HG03565 (cell line): Measurements from ENCODE around the gene ZNF662.

Experiments
- ATAC-seq: cut with Tn5 transposase; IDR thresholded peaks from one replicate; pipeline ENCODE4 v1.9.1; 2021; ENCODE audit warnings: mild to moderate bottlenecking, moderate library complexity; ENCODE audit not compliant: unreplicated experiment

The ZNF662 gene

DNA sequence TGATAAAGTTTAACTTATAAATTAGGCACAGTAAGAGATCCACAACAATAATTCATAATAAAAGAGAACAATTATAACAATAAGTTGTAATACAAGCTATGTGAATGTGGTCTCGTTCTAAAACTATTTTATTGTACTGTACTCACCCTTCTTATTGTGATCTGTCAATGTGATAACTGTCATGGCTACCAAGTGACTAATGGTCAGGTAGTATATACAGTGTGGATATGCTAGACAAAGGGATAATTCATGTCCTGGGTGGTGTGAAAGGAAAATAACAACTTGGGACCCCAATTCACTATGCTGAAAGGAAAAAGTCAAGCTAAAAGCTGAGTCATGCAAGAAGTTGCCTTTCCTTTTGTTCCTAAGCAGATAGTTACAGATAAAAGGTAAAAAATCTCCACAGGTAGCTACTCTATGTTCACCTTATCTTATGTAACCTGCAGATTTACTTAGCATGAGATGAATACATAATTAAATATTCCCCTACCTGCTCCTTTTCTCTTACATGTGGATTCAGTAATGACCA is 19.6 kb upstream of the ZNF662 start:
- no peak for ATAC-seq

DNA sequence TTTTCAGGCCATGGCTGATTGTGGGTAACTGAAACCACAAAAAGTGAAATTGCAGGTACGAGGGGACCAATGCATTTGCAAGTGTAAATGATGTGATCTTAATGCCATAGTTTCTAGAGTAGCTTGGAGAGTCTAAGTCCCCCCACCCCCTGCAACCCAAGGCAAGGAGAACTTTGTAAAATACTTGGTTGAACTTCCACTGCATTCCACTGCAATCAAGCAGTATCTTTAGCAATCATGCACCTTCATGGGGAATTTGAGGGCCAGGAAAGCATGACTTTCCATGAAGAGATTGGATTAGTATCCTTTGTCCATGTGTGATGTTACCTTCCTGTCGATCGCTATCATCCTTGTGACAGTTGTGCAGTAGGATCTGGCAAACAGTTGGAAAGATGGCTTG is 18.9 kb upstream of the ZNF662 start:
- ATAC-seq: no peak

DNA sequence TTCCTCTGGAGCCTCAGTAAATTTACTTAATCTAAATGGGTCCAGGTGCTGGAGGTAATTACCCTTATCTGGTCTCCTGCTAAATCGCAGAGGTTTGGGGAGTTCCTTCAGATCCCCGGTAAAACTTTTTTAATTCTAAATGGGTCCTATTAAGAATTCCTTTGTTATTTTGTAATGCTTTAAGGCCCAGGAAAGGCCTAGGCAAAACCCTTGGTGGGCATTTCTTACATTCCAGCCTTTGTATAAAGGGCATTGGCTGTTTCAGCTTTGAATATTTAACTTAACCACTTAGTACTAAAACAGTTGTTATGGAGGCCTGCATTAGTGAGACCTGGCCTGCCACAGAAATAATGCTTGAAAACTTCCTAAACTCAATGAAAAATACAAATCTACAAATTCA is 14.9 kb upstream of the ZNF662 start:
- no peak for ATAC-seq

DNA sequence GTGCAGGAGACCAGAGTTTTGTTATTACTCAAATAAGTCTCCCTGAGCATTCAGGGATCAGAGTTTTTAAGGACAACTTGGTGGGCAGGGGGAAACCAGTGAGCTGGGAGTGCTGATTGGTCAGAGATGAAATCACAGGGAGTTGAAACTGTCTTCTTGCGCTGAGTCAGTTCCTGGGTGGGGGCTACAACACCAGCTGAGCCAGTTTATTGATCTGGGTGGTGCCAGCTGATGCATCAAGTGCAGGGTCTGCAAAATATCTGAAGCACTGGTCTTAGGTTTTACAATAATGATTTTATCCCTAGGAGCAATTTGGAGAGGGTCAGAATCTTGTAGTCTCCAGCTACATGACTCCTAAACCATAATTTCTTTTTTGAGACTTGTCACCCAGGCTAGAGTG is 13.8 kb upstream of the ZNF662 start:
- ATAC-seq: no peak

DNA sequence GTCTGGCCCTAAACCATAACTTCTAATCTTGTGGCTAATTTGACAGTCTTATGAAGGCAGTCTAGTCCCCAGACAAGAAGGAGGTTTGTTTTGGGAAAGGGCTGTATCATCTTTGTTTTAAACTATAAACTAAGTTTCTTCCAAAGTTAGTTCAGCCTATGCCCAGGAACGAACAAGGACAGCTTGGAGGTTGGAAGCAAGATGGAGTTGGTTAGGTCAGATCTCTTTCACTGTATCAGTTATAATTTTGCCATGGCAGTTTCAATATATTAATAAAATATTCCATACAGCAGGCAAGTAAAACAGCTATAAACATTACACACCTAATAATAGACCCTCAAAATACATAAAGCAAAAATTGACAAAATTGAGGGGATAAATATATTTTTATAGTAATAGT is 13.1 kb upstream of the ZNF662 start:
- no peak for ATAC-seq

DNA sequence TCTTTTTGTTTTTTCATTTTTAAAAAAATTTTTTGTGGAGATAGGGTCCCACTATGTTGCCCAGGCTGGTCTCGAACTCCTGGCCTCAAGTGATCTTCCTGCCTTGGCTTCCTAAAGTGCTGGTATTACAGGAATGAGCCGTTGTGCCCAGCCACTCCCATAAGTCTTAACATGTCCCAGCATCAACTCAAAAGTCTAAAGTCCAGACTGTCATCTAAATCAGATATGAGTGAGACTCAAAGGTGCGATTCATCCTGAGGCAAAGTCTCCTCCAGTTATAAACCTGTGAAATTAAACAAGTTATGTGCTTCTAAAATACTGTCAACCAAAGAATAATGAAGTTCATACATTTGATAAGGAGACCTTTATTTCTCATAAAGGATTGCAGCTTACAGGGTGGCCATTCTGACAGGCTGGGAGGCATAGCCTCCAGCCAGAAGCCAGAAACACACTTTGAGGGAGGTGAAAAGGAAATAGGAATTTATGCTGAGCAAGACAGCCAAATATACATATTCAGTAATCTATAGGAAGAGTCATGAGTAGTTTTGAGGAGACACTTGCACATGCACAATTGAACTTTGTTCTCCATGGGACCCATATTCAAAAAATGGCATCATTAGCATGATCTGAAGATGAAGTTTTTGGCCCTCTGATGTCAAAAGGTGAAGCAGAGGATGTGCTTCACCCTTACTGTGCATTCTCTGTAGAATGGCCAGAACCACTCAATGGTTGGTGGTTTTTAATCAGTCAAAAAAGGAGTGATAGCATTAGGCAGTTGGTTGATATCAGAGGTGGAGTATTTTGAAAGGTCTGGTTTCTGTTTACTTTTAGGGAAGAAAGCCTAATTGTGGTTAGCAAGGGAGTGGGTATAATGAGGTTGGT is 11.0 kb upstream of the ZNF662 start:
- ATAC-seq: no peak

DNA sequence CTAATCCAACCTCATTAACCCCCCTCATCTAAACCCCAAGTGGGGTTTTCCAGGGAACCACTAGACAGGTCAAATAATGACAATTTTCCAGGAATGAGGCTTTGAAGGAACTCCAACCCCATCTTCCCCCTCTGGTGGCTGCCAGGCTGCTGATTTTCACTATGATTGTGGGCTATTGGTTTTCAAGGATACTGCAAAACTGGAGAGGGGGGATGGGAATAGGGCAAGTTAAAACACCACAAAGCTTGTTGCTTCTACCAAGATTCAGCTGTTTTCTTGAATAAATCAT is 10.4 kb upstream of the ZNF662 start:
- ATAC-seq: no peak

DNA sequence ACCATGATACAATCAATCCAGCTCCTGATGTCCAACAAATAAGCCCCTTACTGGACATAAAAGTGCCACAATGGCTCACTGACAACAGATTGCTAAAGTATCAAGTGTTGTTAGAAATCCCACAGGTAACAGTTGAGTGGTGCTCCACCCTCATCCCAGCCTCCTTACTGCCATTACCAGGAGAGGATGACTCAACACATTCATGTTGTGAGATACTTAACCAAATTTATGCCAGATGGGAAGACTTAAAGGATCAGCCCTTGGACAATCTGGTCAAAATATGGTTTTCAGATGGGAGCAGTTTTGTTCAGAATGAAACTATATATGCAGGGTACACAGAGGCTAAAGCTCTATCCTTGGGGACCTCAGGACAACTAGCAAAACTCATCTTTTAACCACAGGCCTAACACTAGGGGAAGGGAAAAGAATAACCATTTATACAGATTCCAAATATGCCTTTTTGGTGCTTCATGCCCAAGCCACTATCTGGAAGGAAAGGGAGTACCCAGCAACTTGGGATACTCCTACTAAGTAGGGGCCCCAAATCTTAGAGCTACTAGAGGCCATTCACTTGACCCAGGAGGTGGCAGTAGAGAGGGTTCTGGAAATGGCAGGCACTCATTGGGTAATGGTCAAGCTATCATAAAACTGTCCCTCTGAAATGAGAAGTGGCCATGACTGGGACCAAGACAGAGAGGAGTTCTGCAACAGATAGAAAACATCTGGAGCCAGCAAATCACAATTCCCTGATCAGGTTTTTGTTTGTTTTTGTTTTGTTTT is 6.9 kb upstream of the ZNF662 start:
- ATAC-seq: no peak

DNA sequence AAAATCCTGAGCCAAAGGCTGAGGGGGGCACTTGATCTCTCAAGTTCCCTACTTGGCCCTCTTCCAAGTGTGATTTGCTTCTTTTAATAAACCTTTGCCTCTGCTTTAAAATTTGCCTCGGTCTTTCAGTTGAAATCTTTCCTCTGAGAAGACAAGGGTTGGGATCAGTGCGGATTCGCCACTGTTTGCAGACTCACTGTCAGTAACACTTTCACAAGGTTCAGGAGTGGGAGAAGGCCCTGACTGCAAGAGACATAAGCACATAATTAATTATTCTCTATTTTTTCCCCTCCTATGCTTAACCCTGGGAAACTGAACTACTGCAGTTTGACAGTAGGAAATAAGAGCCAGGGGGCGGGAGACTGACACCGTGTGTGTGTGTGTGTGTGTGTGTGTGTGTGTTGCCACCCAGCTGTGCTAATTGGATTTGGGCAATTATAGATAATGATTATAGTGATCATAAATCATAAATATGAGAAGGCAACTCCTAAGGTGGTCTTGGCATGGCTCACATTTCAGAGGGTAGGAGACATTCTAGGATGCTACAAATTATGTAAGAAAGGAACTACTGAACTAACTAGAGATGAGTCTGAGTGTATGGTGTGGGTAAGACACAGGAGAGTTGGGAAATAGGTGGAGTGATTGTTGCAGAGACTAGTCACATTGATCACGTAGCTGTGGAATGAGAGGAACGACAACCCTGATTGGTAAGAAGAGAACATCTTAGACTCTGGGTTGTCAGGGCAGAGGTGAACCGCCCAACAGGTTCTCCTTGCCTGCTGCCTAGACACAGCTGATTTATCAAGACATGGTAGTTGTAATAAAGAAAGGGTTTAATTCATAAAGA is 5.5 kb upstream of the ZNF662 start:
- no peak for ATAC-seq

DNA sequence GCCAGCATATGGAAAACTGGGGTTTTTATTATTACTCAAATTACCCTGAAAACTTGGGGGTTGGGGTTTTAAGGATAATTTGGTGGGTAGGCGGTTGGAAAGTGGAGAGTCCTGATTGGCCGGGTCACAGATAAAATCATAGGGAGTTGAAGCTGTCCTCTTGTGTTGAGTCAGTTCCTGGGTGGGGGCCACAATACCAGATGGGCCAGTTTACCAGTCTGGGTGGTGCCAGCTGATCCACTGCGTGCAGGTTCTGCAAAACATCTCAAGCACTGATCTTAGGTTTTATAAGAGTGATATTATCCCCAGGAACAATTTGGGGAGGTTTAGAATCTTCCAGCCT is 4.9 kb upstream of the ZNF662 start:
- ATAC-seq: no peak

DNA sequence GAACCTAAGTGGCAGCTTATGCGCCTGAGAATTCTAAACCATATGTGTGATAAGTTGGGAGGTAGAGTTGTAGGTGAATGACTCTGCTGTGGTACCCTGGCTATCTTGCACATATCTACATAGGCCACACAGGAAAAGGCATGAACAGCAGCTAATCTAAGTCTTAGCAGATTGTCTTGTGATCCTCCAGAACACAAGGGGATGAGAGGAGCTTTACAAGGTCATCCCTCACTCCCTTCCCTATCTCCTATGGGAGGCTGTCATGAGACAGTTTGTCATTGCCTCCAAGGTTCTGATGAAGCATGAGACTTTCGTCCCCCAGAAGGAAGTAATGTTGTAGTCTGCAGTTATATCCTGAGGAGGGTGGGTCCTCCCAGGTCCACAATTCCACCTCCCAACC is 3.7 kb upstream of the ZNF662 start:
- ATAC-seq: no peak

DNA sequence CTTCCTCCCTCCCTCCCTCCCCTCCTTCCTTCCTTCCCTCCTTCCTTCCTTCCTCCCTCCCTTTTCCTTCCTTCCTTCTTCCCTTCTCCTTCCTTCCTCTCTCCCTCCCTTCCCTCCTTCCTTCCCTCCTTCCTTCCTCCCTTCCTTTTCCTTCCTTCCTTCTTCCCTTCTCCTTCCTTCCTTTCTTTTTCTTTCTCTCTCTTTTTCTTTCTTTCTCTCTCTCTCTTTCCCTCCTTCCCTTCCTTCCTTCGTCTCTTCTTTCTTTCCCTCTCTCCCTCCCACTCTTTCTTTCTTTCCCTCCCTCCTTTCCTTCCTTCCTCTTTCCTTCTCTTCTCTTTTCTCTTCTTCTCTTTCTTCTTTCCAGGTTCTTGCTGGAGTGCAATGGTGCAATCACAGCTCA is 1.9 kb upstream of the ZNF662 start:
- no peak for ATAC-seq

DNA sequence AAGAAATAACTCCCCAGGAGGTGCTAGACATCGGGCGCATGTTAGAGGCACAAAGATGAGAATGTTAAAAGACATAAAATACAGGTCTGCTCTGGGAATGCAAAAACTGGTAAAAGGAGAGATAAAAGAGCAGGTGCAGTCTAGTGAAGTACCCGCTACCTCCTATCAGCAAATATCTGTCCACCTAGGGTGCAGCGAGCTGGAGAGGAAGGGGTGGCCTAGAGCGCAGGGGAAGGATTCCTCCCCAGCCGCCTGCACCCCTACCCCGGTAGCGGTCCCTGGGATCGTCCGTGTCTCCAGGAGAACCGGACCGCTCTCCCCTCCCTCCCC is 237 bp upstream of the ZNF662 start:
- no peak for ATAC-seq

DNA sequence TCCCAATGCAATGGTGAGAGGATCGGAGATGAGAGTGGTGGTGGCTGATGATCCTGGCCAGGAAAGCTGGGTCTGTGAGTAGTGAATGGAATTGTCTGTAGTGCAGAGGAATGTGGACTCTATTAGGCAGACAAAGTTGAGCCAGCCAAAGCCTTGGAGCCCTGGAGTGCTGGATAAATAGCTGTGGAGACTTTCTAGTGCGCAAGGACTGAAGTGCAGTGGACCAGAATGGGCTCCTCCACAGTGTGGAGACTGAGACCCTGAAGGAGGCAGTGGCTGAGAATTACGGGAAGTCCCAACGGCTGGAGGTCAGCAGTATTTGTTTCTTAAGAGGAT is 874 bp downstream of the ZNF662 start:
- no peak for ATAC-seq

DNA sequence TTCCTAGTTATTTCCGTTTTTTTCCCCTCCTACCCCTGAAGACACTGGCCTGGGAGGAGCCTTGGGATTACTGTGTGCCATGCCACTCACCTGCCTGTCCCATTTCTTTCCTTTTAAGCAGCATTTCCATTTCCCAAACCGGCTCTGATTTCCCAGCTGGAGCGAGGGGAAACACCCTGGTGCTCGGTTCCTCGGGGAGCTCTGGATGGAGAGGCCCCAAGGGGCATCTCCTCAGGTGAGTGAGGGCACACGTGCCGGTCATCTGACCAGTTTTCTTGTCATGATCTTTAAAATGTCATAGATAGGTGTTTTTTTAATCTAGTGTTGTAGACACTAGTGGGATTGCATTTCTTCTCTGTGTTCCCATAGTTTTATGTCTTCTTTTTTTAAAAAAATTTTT is 2.7 kb downstream of the ZNF662 start:
- no peak for ATAC-seq

DNA sequence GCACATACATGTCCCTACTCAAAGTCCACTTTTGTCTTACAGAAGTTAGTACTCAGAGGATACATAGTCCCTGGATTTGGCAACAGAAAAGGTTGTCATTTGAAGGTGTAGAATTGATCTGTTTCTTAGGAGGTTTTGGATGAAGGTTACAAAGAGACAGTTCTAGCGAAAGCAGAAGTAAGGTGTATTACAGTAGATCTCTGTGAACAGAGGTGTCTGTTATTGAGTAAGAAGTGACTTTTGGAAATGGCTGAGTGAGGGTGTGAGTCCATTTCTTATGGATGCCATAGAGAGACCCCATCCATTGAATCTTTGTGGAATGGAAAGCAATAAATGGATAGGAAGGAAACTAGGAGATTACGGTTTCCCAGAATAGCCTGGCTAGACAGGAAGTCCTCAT is 5.6 kb downstream of the ZNF662 start:
- ATAC-seq: no peak

DNA sequence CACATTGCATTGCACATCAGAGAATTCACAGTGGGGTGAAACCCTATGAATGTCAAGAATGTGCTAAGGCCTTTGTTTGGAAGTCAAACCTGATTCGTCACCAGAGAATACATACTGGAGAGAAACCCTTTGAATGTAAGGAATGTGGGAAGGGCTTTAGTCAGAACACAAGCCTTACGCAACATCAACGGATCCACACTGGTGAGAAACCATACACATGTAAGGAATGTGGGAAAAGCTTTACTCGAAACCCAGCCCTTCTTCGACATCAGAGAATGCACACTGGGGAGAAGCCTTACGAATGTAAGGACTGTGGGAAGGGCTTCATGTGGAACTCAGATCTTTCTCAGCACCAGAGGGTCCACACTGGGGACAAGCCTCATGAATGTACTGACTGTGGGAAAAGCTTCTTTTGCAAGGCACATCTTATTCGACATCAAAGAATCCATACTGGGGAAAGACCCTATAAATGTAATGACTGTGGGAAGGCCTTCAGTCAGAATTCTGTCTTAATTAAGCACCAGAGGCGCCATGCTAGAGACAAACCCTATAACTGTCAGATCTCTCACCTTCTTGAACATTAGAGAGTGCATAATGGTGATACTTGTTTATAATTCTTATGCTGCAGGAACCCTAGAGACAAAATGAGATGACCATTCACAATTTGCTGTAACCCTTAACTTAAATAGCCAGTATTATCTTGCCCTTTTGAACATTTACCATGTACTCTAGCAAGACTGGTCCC is 9.0 kb downstream of the ZNF662 start:
- no peak for ATAC-seq

DNA sequence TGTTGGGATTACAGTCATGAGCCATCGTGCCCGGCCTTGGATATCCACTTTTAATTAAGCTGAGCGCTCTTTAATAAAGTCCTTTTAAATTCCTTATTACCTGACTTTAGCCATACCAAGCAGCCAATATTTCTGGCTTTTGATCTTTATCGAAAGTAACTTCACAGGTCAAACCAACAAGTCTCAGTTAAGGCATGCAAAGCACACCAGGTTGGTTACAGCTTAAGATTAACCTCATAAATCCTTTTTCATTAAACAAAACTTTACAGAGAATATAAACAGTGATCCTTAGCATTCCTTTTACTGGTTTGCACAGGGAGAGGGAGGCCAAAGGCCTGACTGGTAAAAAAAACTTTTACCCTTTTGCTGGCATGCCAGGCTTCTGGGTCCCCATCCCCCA is 17.7 kb downstream of the ZNF662 start:
- ATAC-seq: no peak

DNA sequence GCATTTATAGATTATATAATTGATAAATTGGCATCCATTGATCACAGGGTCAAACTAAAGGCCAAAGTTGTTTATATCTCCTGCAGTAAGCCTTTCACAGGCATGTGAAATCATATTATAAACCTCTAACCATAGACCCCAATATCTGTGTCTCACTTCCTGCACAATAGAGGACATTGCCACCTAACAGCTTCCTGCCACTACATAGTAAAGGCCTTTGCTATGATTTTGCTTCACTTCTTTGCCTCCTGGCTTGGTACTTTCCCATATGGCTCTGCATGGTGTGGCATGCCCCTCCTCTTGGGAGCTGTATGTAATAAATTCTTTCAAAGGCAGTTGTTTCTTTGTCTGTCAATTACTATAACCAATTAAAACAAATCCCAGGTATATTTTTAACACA is 20.4 kb downstream of the ZNF662 start:
- ATAC-seq: no peak

DNA sequence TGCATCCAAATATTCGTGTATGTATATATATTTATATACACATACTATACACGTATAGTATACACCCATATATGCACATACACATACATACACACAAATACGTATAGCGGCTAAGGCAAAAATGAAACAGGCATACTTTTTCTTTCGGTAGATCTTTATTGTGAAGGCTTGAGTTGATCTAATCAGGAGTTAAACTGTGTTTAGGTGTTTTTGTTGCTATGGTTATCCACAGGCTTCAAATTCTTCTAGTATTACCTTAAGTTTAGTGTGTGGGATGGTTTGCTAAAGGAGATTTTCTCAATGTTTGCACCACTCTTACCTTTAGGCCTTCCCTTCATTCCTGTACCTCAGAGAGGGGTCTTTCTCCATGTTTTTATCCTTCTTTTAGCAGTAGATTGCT is 28.2 kb downstream of the ZNF662 start:
- no peak for ATAC-seq

DNA sequence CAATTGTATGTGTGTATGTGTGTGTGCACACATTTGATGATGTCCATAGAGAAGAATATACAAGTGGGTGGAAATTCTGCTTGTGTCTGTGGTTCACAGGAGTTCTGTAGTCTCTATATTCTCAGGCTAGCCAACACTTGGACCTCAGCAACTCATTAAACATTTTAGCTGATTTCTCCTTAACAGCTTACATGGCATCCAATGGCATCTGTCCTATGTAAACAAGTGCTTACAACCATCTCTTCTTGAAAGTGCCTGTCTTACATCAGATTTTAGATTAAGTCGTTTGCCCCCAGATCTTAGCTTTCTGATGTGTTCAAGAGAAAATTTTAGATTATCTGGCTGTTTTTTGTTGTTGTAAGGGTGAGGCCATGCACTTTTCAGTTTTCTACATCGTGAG is 29.0 kb downstream of the ZNF662 start:
- no peak for ATAC-seq
